Neural cell (in vitro differentiated cells): ENCODE data around the gene TSPAN31. TPM values are rescaled to one million over a fixed set of nuclear protein-coding genes. Genes with fewer than 3 reads are reported as not detected.

ENCODE experiments used
- H2AFZ ChIP-seq: fragments of 200-600, 300-800 bp; sonication (generic), shearing (Covaris generic); 2 replicates; pipeline ENCODE4 v1.6.0; 2014; ENCODE audit warnings: low read depth, mild to moderate bottlenecking, antibody characterized with exemption, low read length, moderate library complexity
- H3F3A ChIP-seq: fragments of 200-600 bp; shearing (Covaris generic); 2 replicates; pipeline ENCODE4 v1.6.1; 2016; ENCODE audit warnings: mild to moderate bottlenecking, moderate library complexity, mixed read lengths, antibody characterized with exemption, low read length; ENCODE audit not compliant: insufficient read depth, poor library complexity, severe bottlenecking
- H3K27ac ChIP-seq: fragments of 200-600, 300-800 bp; sonication (generic), shearing (Covaris generic); 2 replicates; pipeline ENCODE4 v1.5.1; 2014; ENCODE audit warnings: mild to moderate bottlenecking, low read length, moderate library complexity
- H3K27me3 ChIP-seq: fragments of 300-800, 200-600 bp; sonication (generic), shearing (Covaris generic); 2 replicates; pipeline ENCODE4 v1.6.0; 2014; ENCODE audit warnings: mild to moderate bottlenecking, low read depth, low read length, moderate library complexity; ENCODE audit not compliant: insufficient read depth
- H3K36me3 ChIP-seq: fragments of 300-800, 200-600 bp; sonication (generic), shearing (Covaris generic); 2 replicates; pipeline ENCODE4 v1.5.1; 2014; ENCODE audit warnings: mild to moderate bottlenecking, antibody characterized with exemption, low read length, moderate library complexity; ENCODE audit not compliant: insufficient read depth
- H3K4me2 ChIP-seq: fragments of 300-800, 200-600 bp; sonication (generic), shearing (Covaris generic); 2 replicates; pipeline ENCODE4 v1.6.0; 2014; ENCODE audit warnings: mild to moderate bottlenecking, low read length
- H3K4me3 ChIP-seq: fragments of 300-800, 200-600 bp; sonication (generic), shearing (Covaris generic); 2 replicates; pipeline ENCODE4 v1.5.1; 2014; ENCODE audit warnings: mild to moderate bottlenecking, low read length, moderate library complexity
- H3K79me2 ChIP-seq: fragments of 200-600 bp; shearing (Covaris generic); replicated peaks from 2 replicates; pipeline ENCODE4 v1.6.0; 2014; ENCODE audit warnings: mild to moderate bottlenecking, low read length, moderate library complexity; ENCODE audit not compliant: insufficient read depth
- H3K9ac ChIP-seq: fragments of 300-800, 200-600 bp; sonication (generic), shearing (Covaris generic); 2 replicates; pipeline ENCODE4 v1.6.1; 2016; ENCODE audit warnings: mild to moderate bottlenecking, low read length, mixed read lengths
- H3K9me2 ChIP-seq: fragments of 200-600 bp; shearing (Covaris generic); 2 replicates; pipeline ENCODE4 v1.6.1; 2016; ENCODE audit warnings: mild to moderate bottlenecking, low read length, mixed read lengths; ENCODE audit not compliant: insufficient read depth
- H3K9me3 ChIP-seq: fragments of 200-600, 300-800 bp; sonication (generic), shearing (Covaris generic); 2 replicates; pipeline ENCODE4 v1.6.1; 2016; ENCODE audit warnings: mild to moderate bottlenecking, mixed run types, low read length, moderate library complexity, mixed read lengths
- H4K20me1 ChIP-seq: fragments of 200-600 bp; shearing (Covaris generic); 2 replicates; pipeline ENCODE4 v1.6.1; 2016; ENCODE audit warnings: mild to moderate bottlenecking, mixed run types; ENCODE audit not compliant: insufficient read depth
- EP300 ChIP-seq: fragments of 450-650 bp; conservative IDR thresholded peaks from 2 replicates; pipeline ENCODE4 v1.6.1; 2014; ENCODE audit warnings: antibody characterized with exemption, mild to moderate bottlenecking, moderate library complexity; ENCODE audit not compliant: poor library complexity, severe bottlenecking
- EZH2 ChIP-seq: fragments of 200-600, 300-800 bp; shearing (Covaris generic), sonication (generic); IDR thresholded peaks from 2 replicates; pipeline ENCODE4 v1.6.1; 2014; ENCODE audit warnings: antibody characterized with exemption, low read length, borderline replicate concordance, mild to moderate bottlenecking; ENCODE audit not compliant: insufficient read depth, poor library complexity, severe bottlenecking
- MXI1 ChIP-seq: fragments of 450-650 bp; conservative IDR thresholded peaks from 2 replicates; pipeline ENCODE4 v1.6.1; 2014; ENCODE audit warnings: antibody characterized with exemption, mild to moderate bottlenecking; ENCODE audit not compliant: poor library complexity, severe bottlenecking
- POLR2AphosphoS5 ChIP-seq: IDR thresholded peaks from 2 replicates; pipeline ENCODE4 v1.6.1; 2012
- RAD21 ChIP-seq: fragments of 450-650 bp; conservative IDR thresholded peaks from 2 replicates; pipeline ENCODE4 v1.6.1; 2014; ENCODE audit warnings: antibody characterized with exemption, mild to moderate bottlenecking, moderate library complexity
- REST ChIP-seq: IDR thresholded peaks from 2 replicates; pipeline ENCODE4 v1.6.1; 2012; ENCODE audit warnings: borderline replicate concordance
- SMC3 ChIP-seq: fragments of 450-650 bp; conservative IDR thresholded peaks from 2 replicates; pipeline ENCODE4 v1.6.1; 2014; ENCODE audit warnings: antibody characterized with exemption, mild to moderate bottlenecking, moderate library complexity; ENCODE audit not compliant: poor library complexity
- TAF1 ChIP-seq: IDR thresholded peaks from 2 replicates; pipeline ENCODE4 v1.6.1; 2012; ENCODE audit warnings: low read depth
- polyA plus RNA-seq: library from polyadenylated mRNA; depleted of rRNA; stranded (reverse); fragments of >200 nt; gene quantifications from 2 replicates; pipeline ENCODE4 v1.2.3, GENCODE V29; 2014
- TF ChIP-seq, protein P1 (sequence below): fragments of 450-650 bp; IDR thresholded peaks from 2 replicates; pipeline ENCODE4 v1.5.1; 2014; ENCODE audit warnings: antibody characterized with exemption, mild to moderate bottlenecking, moderate library complexity; ENCODE audit not compliant: poor library complexity, severe bottlenecking

Gene TSPAN31
- polyA plus RNA-seq, 1 donor from 2014 or later = 85.3 TPM

GRCh38 chr12:57707250-57707649, 37.6 kb upstream of the TSPAN31 start:
- no peaks in the 10 kb centered on the region for H3K9me2 ChIP-seq
- no peak overlapping the region for H3K27ac ChIP-seq
- H3K4me2 ChIP-seq = no peak overlapping the region
- H3K36me3 ChIP-seq = peaks cover 8% of the 10 kb centered on the region
- no peaks in the 10 kb centered on the region for H3K27me3 ChIP-seq
- TF ChIP-seq RAD21 (no peak), SMC3 (no peak), MXI1 (no peak), EP300 (no peak), EZH2 (no peak), TAF1 (no peak), POLR2AphosphoS5 (no peak), REST (no peak)
- TF ChIP-seq, protein P1, sequence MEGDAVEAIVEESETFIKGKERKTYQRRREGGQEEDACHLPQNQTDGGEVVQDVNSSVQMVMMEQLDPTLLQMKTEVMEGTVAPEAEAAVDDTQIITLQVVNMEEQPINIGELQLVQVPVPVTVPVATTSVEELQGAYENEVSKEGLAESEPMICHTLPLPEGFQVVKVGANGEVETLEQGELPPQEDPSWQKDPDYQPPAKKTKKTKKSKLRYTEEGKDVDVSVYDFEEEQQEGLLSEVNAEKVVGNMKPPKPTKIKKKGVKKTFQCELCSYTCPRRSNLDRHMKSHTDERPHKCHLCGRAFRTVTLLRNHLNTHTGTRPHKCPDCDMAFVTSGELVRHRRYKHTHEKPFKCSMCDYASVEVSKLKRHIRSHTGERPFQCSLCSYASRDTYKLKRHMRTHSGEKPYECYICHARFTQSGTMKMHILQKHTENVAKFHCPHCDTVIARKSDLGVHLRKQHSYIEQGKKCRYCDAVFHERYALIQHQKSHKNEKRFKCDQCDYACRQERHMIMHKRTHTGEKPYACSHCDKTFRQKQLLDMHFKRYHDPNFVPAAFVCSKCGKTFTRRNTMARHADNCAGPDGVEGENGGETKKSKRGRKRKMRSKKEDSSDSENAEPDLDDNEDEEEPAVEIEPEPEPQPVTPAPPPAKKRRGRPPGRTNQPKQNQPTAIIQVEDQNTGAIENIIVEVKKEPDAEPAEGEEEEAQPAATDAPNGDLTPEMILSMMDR = no peak
- H3K4me3 ChIP-seq = no peak overlapping the region
- no peak overlapping the region for H2AFZ ChIP-seq
- no peaks in the 10 kb centered on the region for H4K20me1 ChIP-seq
- no peaks in the 10 kb centered on the region for H3K9me3 ChIP-seq
- H3K9ac ChIP-seq = no peak overlapping the region
- no peaks in the 10 kb centered on the region for H3K79me2 ChIP-seq
- no peaks in the 10 kb centered on the region for H3F3A ChIP-seq

DNA sequence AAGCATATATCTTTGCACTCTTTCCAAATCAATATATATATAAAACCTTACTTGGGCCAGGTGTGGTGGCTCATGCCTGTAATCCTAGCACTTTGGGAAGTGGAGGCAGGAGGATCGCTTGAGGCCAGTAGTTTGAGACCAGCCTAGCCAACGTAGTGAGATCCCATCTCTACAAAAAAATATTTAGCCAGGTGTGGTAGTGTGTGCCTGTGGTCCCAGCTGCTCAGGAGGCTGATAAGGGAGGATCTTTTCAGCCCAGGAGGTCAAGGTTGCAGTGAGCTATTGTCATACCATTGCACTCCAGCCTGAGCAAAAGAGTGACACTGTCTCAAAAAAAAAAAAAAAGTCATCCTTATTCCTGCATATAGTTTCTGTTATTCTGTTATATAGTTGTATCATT, 36.5 kb upstream of the TSPAN31 start:
- Histone ChIP-seq H2AFZ (no peak overlapping the region), H3K4me3 (no peak overlapping the region), H3K9me2 (no peaks in the 10 kb centered on the region), H3K9me3 (no peaks in the 10 kb centered on the region), H3K79me2 (no peaks in the 10 kb centered on the region), H4K20me1 (no peaks in the 10 kb centered on the region), H3K27me3 (no peaks in the 10 kb centered on the region), H3K4me2 (no peak overlapping the region), H3K27ac (no peak overlapping the region), H3K9ac (no peak overlapping the region), H3F3A (no peaks in the 10 kb centered on the region), H3K36me3 (peaks cover 6% of the 10 kb centered on the region)
- TF ChIP-seq MXI1 (no peak), POLR2AphosphoS5 (no peak), SMC3 (no peak), EZH2 (no peak), REST (no peak), EP300 (no peak), RAD21 (no peak), TAF1 (no peak)
- TF ChIP-seq, protein P1 = no peak
